ENCODE measurements around the gene RAB40B. TPM values are rescaled to one million over a fixed set of nuclear protein-coding genes. Genes with fewer than 3 reads are reported as not detected.
"Not testable (repeated sequence)": the region's sequence is repeated elsewhere in the genome, so short reads cannot be mapped to it uniquely, and the experiment has no call there.

The RAB40B gene
- total and polyA plus RNA-seq, 11 donors = 10.9 to 37.7 (median 21.9) TPM

DNA sequence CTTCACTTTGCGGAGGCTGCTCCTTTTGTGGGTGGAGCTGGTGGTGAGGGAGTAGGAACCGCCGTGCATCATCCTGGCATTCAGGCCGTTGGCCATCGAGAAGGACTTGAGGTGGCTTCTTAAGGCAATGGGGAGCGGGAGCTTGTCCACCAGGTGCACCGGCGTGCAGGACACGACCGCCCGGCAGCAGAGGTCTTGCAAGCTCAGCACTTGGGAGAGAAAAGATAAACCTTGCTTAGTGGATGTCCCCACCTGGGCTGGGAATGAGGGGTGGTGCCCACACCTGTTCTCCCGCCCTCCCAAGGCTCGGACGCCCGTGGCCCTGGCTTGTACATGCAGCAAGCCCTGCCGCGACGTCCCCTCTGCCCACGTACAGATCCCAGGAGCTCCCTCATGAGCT, 40.6 kb downstream of the RAB40B start:
- no peak for ATAC-seq
- WGBS, 4 donors = 87 to 97% (median 95%) methylated on average over 11 to 19 of the region's 19 CpGs
- peaks cover 0 to 14% (median 2%) of the 10 kb centered on the region in 12 donors for H3K4me1 ChIP-seq
- TF ChIP-seq POLR2A (IDR thresholded peaks at IDR 0.05) = no peak
- TF ChIP-seq, protein P1, sequence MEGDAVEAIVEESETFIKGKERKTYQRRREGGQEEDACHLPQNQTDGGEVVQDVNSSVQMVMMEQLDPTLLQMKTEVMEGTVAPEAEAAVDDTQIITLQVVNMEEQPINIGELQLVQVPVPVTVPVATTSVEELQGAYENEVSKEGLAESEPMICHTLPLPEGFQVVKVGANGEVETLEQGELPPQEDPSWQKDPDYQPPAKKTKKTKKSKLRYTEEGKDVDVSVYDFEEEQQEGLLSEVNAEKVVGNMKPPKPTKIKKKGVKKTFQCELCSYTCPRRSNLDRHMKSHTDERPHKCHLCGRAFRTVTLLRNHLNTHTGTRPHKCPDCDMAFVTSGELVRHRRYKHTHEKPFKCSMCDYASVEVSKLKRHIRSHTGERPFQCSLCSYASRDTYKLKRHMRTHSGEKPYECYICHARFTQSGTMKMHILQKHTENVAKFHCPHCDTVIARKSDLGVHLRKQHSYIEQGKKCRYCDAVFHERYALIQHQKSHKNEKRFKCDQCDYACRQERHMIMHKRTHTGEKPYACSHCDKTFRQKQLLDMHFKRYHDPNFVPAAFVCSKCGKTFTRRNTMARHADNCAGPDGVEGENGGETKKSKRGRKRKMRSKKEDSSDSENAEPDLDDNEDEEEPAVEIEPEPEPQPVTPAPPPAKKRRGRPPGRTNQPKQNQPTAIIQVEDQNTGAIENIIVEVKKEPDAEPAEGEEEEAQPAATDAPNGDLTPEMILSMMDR (IDR thresholded peaks at IDR 0.05) = no peak
- H3K36me3 ChIP-seq = peaks cover 0 to 53% (median 20%) of the 10 kb centered on the region in 9 donors
- intact Hi-C loops (cut with DNase I) = no loop called here
- no peak for DNase-seq
- H3K9me3 ChIP-seq = no peaks in the 10 kb centered on the region
- no peak overlapping the region for H3K27ac ChIP-seq
- H3K27me3 ChIP-seq = no peaks in the 10 kb centered on the region
- H3K4me3 ChIP-seq = no peak overlapping the region

DNA sequence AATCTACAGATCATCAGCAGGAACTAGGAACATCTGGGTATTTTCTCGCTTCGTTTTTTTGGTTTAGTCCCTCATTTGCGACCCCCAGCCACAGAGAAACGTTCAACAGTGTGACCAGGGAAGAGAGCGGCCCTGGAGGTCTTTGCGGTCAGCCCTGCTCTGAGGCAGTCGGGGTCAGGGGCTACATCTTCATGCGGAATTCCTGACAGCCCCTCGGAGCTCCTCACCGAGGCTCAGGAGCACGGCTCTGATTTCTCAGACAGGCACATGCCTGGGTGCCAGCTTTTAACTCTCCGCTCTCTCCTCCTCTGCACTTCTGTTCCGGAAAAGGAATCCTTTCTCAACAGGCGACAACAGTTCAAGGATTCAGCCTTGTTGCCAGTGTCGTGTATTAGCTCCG, 42.2 kb downstream of the RAB40B start:
- 92 to 94% (median 93%) methylated on average over 16 of the region's 16 CpGs for whole genome bisulfite sequencing, 4 donors
- Histone ChIP-seq H3K27ac (no peak overlapping the region), H3K36me3 (peaks cover 0 to 53% (median 19%) of the 10 kb centered on the region in 9 donors), H3K27me3 (no peaks in the 10 kb centered on the region), H3K4me3 (no peak overlapping the region), H3K4me1 (peaks cover 0 to 14% (median 2%) of the 10 kb centered on the region in 12 donors), H3K9me3 (no peaks in the 10 kb centered on the region)
- ATAC-seq = no peak
- no peak for TF ChIP-seq POLR2A (IDR thresholded peaks at IDR 0.05)
- TF ChIP-seq, protein P1 (IDR thresholded peaks at IDR 0.05) = no peak
- peak in 1 of 5 donors; percentile 18 for DNase-seq
- intact Hi-C loops (cut with DNase I) = no loop called here

DNA sequence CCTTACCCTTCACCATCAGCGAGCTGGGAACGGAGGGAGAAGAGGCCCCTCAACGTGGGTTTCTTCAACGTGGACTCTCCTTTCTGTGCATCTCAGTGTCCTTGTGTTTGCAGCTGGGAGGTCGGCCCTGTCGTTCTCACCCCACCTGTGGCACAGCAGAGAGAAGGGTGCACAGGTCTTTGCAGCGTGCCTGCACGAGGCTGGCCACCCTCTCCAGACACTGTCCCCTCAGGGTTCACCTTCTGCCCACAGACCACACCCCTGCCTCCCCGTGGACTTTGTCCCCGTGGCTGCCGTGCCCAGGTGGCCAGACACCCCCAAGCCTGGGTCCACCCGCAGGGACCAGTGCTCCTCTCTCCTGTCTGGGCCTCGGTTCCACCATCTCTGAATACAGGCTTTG, 43.0 kb downstream of the RAB40B start:
- TF ChIP-seq POLR2A (IDR thresholded peaks at IDR 0.05) = no peak
- TF ChIP-seq, protein P1 (IDR thresholded peaks at IDR 0.05) = no peak
- peak in 1 of 5 donors; percentile 13 for DNase-seq

DNA sequence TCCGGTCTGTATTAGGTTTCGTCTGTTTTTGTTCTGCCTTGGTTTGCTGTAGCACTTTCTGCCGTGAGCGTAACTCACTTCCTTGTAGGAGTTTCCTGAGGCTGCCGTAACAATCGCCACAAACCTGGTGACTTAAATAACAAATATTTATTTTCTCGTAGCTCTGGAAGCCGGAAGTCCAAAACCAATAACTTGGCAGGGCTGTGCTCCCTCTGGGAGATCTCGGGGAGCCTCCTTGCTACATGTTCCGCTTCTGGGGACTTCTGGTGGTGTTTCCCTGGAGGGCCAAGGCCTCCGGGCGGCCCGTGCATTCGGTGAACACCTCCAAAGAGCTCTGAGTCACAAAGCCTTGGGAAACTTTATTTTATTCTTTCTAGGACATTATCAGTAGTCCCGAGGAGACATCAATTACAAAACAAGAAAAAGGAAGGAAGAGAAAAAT, 43.4 kb downstream of the RAB40B start:
- TF ChIP-seq, protein P1 (IDR thresholded peaks at IDR 0.05) = no peak
- TF ChIP-seq POLR2A (IDR thresholded peaks at IDR 0.05) = no peak
- DNase-seq (peak in 1 of 5 donors; percentile 26), ATAC-seq (peak in 1 of 4 donors; percentile 74)
- H3K27ac ChIP-seq = peak overlapping the region; percentile 1 to 78 (median 62)
- peak overlapping the region in 2 of 12 donors; percentile 8 to 25 for H3K4me3 ChIP-seq
- no peaks in the 10 kb centered on the region for H3K27me3 ChIP-seq
- peaks cover 0 to 44% (median 13%) of the 10 kb centered on the region in 9 donors for H3K36me3 ChIP-seq
- 51 to 59% (median 53%) methylated on average over 15 of the region's 15 CpGs for WGBS, 4 donors
- peaks cover 0 to 17% (median 2%) of the 10 kb centered on the region in 12 donors for H3K4me1 ChIP-seq
- intact Hi-C loops (cut with DNase I) = no loop called here
- H3K9me3 ChIP-seq = no peaks in the 10 kb centered on the region

More for the DNA sequence above, 43.0 kb downstream of the RAB40B start:
- Histone ChIP-seq H3K27ac (peak overlapping the region in 11 of 12 donors; percentile 4 to 78 (median 64)), H3K36me3 (peaks cover 0 to 47% (median 14%) of the 10 kb centered on the region in 9 donors), H3K27me3 (no peaks in the 10 kb centered on the region), H3K9me3 (no peaks in the 10 kb centered on the region), H3K4me1 (peaks cover 0 to 14% (median 2%) of the 10 kb centered on the region in 12 donors), H3K4me3 (peak overlapping the region in 1 of 12 donors; percentile 25)
- intact Hi-C loops (cut with DNase I) = no loop called here
- 72 to 86% (median 81%) methylated on average over 13 of the region's 13 CpGs for WGBS, 4 donors
- ATAC-seq = no peak

DNA sequence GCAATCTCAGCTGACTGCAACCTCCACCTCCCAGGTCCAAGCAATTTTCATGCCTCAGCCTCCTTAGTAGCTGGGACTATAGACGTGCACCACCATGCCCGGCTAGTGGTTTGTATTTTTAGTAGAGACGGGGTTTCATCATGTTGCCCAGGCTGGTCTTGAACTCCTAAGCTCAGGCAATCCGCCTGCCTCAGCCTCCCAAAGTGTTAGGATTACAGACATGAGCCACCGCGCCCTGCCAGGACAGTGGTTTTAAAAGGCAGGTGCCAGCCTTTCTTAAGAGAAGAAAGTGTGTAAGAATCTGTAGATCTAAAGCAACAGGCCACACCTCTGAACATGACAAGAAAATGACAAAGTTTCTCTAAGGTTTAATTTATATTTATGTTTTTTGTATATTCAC, 43.9 kb downstream of the RAB40B start:
- 86 to 92% (median 89%) methylated on average over 4 to 6 of the region's 6 CpGs for WGBS, 4 donors
- Histone ChIP-seq H3K4me1 (peaks cover 0 to 20% (median 4%) of the 10 kb centered on the region in 12 donors), H3K36me3 (peaks cover 0 to 43% (median 13%) of the 10 kb centered on the region in 9 donors), H3K27ac (peak overlapping the region; percentile 1 to 78 (median 62)), H3K4me3 (peak overlapping the region in 1 of 12 donors; percentile 25)
- not testable (repeated sequence) for H3K9me3 ChIP-seq, ATAC-seq, H3K27me3 ChIP-seq
- peak in 1 of 5 donors; percentile 18 for DNase-seq
- intact Hi-C loops (cut with DNase I) = loop anchor here in 1 of 10 donors (5.0 kb wide), 1 partner anchor 43 kb away; the partner anchor contains the start of gene RAB40B

Measured in heart left ventricle (tissue), 16 donors.